Fibroblast of peridontal ligament (primary cell): ENCODE data around the gene CTBP2.

ENCODE experiments used
- DNase-seq: peaks from one replicate; pipeline ENCODE4 v3.0.0-alpha.2; 2010; ENCODE audit errors: extremely low read depth

Gene CTBP2

DNA sequence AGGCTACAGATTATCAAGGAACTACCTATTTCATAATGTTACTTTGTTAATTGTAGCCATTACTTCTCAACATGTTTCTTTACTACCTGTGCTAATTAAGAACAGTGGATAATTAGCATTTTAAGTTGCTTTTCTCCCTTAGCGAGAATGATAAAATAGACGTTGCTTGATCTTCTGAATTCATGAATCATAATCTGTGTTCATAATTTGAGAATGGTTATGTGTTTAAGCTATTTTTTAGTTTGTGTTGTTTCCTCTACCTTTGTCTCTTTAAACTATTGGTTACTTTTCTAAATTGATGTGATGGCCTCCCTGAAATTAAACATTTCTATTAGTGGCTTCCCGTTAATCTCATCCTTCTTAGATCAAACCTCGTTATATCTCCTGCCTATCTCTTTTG lies 218.5 kb downstream of the CTBP2 start, which contains the start of gene ZRANB1:
ZRANB1 (plus strand) TSS at position 301 of the 400 bp plus-strand sequence. CDS start 371 bp downstream, outside the sequence.
- no peak for DNase-seq

DNA sequence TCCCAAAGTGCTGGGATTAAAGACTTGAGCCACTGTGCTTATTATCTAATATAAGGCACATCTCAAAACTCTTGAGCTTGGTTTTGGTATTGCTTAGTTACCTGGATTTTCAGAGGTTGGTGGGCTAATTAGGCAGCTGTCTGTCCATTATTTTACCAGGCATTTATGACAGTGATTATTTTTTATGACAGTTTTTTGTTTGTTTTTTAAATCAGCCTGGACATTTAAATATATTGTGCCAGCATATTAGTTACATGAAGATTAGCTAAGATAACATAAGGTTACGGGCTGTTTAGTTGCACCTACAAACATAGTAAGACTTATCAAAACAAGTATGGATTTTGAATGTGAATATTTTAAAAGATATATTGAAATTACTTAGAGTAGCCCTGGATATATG lies 221.1 kb downstream of the CTBP2 start:
- no peak for DNase-seq

GRCh38 chr10:124936813-124937212 lies 223.6 kb downstream of the CTBP2 start:
- no peak for DNase-seq

GRCh38 chr10:124935946-124936345 lies 224.4 kb downstream of the CTBP2 start:
- no peak for DNase-seq
